ENCODE measurements around the gene AIP.

AIP gene

GRCh38 chr11:67494371-67495233, 11.8 kb downstream of the AIP start:
- DNase-seq, result no peak

DNA sequence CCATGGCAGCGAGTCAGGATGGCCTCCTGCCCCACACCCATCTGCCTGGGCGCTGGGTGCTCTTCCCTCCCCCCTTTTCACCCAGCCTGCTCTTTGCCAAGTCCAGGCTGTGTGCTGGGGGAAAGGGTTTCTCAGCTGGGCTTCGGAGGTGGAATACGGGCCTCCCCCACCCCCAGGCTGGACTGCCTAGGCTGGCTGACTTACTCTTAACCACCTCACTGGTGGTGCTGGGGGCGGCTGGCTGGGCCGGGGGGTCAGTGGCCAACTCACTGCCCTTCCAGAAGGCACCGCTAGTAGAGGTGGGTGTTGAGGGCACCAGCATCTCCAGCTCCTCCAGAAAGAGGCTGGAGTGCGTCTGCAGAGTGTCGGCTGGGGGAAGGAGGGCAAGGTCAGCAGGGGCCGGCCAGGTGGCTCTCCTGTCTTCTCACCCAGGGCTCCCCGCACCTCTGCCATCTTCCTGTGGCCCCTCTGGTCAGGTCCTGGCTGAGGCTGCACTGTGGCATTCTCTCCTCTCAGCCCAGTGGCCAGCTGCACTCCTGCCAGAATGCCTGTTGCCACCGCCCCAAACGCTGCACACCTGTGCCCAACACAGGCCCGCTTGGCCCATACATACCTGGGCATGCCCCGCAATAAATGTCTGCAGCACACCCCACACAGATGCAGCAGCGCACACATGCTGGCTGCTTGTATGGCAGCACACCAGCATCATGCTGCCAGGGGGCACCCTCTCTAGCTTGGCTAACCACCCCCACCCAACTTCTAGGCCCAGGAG, 12.6 kb downstream of the AIP start:
- no peak for DNase-seq

DNA sequence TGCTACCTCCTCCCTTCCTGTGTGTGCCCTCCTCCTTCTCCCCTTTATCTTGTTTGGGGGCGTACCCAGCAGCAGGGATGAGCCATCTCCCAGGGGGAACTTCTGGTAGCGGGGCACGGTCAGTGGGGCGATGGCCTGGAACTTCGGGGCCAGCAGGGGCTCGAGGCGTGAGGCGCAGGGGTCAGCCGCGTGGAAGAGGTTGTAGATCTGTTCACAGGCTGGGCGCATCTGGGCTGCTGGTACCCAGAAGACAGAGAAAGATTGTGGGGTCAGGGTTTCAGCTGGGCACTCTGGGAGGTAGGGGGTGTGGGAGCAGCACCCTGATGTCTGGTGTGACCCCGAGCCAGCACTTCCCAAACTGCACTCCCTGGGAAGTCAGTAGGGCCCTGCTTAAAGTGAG, 13.3 kb downstream of the AIP start:
- DNase-seq, result no peak

DNA sequence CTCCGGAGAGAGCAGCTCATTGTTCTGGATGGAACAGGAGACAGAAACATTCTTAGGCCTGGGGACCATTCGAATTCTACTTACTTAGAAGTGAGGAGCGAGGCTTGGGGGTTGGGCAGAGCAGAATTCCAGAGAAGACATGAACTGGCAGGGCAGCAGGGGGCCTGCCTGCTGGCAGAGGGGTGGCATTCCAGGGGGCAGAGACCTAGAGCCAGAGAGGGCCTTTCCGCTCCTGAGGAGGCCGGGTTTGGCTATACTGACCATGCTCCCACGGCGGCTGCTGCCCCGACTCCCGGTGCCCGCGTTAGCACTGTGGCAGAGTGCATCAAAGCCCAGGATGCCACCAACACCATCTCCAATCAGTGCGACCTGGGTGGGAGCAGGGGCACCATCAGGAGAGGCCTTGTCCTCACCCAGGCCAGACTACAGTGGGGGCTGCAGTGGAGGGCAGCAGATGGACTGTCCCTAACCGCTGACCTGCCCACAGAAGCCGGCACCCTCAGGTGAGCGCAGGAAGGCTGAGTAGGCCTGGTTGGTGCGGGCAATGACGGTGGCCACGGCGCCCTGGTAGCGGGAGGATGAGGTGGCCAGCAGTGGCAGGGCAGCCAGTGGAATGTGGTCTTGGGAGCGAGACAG, 14.9 kb downstream of the AIP start:
- DNase-seq, result no peak

- no peak for DNase-seq
These were observed 15.7 kb downstream of the AIP start for GRCh38 chr11:67498544-67498972.

GRCh38 chr11:67499808-67500483, 17.1 kb downstream of the AIP start:
- DNase-seq, result no peak

DNA sequence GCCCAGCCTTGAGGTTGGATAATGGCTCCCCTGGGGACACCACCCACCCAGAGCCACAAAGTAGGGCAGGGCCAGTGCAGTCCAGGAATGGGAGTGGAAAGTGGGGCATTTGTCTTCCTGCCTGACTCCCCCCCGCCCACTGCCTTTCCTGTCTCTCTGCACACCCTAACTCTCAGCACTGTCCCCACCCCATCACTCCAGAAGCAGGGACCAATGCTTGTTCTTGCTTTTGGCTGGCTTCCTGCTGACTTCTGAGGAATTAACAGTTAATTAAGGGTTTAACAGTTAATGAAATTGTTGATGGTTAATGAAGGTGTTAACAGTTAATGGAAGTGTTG, 17.6 kb downstream of the AIP start:
- DNase-seq, result no peak

GRCh38 chr11:67500831-67501715, 18.2 kb downstream of the AIP start:
- no peak for DNase-seq

GRCh38 chr11:67501854-67502253, 19.0 kb downstream of the AIP start:
- DNase-seq, result no peak

GRCh38 chr11:67502328-67502979, 19.6 kb downstream of the AIP start:
- DNase-seq, result no peak

DNA sequence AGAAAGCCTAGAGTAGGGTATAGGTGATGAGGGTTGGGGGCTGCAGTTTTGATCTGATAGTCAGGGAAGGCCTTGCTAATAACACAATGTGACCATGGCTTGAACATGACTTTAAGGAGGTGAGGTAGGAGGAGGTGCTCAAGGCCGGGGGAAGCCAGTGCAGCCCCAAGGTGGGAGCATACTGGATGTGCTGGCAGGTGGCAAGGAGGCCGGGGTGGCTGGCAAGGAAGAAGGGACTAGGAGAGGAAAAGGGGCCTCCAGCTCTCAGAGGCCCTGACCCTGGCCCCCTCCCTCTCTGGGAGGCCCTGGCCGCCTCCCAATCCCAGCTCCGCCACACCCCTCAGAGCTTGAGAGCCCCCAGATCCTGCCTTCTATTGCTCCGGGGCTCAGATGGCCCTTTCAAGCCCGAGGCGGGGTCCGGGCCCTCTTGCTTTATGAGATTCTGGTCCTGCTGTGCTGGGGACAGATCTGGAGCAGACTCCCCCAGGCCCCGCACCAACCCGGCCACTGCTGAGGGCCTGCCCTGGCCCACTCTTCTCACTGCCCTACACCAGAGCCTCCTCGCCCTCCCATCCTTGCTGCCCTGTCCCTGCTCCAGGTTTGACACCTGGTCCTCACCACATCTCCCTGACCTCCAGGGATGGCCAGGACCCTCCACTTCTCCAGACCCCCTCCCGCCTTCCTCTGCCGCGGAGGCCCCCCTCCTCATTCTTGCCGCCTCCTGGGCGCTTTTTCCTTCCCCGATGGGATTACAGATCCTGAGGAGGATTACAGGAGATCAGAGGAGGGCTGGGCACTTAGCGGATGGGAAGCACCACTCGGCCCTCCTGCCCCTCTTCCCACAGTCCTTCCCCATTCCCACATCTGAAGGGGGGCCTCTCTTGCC, 20.5 kb downstream of the AIP start:
- DNase-seq, result no peak

DNA sequence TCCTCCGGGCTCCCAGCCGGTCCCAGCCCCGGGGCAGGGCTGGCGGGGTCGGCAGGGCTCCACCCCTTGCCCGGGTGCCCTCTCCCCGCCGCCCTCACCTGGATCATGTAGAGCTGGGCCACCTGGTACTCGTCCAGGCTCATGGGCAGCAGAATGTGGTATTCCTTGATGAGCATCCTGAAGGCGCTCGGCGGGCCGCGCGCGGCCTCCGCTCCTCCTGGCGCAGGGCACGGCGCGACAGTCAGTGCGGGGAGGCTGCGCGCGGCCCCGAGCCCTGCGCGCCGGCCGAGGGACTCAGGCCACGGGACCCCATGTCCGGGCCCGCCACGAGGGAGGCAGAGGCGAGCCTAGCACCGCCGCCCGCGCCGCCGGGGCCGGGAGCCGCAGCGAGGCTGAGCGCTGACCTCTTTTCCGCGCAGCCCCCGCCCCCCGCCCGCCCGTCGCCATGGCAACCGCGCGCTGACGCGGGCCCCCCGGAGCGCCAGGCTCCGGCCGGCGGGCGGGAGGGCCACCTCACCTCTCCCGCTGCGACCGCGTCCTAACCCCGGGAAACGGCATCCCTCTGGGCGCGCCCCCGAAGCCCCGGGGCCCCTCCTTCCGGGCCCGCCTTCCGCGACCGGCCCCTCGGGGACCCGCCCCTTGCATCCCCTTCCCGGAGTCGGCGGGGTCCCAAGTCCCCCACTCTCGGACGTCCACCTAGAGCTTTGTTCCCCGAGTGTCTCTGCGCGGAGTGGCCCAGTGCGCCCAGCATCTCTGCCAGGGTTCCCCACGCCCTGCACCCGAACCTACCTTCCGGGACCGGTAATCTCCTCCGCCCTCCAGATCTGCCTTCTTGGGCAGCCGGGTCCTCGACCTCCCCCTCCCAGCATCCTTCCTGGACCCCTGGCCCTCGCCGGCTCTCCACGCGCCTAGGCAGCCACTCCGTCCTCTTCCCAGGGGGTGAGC, 21.5 kb downstream of the AIP start:
- peak; percentile 4 for DNase-seq

- DNase-seq, result peak; percentile 21
These were observed 22.2 kb downstream of the AIP start, which contains the start of gene PITPNM1 for GRCh38 chr11:67504950-67505581. TSS of gene PITPNM1 (minus strand) at chr11:67505363. CDS start at chr11:67504180, 1,183 bp downstream.

DNA sequence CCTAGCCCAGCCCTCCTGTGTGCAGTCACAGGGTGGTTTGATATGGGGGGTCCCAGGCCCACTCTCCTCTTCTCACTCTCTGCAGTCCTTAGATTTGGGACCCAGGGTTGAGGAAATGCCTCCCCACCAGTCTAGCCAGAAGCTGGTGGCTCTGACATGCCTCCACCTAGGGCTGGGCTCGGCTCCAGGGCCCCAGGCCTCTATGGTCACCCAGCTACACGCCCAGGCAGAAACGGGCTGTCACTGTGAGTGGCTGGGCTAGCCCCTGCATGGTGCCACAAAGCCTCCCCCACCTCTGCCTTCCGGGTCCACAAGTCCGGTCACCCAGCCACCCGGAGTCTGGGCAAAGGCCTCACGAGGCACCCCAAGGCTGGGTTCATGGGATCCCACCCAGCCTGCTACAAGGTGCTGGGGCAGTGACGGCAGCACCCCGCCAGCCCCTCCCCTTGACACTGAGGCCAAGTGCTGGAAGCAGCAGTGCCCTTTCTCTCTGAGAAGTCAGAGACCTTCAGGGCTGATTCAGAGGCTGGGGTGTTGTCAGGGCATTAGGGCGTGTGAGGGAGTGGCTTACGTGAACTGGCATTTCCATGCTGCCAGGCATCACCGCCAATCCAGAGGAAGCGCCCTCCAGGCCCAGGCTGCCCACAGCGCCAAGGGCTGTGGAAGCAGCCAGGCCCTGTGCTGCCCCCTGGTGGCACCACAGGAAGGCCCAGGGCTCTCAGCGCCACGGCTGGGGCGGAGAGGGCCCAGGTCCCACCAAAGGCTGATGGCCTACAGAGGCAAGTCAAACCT, 23.0 kb downstream of the AIP start:
- peak; percentile 85 for DNase-seq

DNA sequence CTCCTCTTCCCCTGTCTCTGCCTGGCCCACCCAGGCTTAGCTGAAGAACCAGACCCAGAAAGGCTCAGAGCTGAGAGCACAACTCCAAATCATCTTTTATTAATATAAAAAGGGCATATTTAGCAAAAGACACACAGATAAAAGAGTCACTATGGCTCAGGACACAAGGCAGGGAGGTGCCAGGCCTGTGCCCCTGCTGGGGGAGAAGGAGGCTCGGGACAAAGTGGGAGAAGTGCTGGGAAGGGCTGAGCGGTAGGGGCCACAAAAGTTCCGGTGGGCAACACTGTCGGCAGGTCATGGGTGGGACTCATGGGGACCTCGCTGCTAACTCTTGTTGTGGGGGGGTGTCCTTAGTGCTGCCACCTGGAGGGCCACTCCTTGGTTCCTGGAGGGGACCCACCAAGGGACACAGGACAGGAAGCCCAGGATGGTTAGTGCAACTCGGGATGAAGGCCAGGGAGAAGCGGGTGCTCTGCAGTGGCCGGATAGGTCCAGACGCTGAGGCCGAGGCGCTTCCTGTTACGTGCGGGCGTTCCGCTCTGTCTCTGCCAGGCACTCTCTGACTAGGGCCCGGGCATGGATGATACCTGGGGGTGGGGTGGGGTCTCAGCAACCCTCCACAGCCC, 23.7 kb downstream of the AIP start:
- no peak for DNase-seq

DNA sequence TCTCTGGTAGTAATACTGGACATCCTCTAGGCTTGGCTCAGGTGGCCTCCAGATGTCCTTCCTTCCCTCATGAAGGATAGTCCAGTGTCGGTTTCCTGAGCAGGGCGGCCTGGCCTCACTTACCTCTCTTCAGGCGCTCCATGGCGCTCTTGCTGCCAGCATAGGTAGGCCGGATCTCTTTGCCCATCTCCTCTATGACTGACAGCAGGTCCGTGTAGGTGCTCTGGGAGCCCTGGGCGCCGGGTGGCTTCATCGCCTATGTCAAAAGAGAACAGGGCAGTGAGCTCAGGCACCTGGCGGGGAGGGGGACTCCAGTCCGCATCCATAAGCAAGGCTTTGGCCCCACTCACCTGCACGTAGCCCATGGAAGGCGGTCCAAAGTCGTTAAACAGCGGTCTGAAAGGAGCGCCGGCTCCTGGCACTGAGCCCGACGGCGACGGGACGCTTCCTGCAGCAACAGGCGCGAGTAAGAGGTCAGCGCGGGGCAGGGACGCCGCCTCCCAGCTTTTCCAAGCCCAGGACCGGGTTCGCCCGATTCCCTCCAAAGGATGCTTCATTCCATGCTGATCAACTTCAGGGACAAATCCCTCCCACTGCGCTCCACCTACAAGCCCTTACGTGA, 24.5 kb downstream of the AIP start:
- DNase-seq, result no peak
